ENCODE results near the gene NTRK3. TPM values are rescaled to one million over a fixed set of nuclear protein-coding genes. Genes with fewer than 3 reads are reported as not detected.

Gene NTRK3
- total RNA-seq, 2 donors from 2014 or later: 0.66 to 5.2 TPM

DNA sequence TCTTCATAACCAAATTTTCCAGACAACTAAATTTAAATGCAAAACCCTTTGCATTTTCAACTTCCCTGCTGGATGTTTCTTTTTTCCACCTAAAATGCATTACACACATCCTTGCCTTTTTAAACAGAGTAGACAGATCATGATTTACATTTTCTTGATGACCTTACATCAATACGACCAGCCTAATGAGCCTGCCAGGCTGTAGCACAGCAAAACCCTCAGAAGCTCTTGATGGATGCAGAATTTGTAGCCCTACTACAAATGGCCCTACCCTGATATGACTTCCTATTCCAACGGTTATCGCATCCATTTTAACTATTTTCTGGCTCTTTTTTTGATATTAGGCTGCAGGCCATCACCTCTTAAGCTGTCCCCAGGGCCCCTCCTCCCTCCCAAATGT, 66.3 kb downstream of the NTRK3 start:
- ATAC-seq (no peak), DNase-seq (no peak)
- no peak for TF ChIP-seq POLR2A (IDR thresholded peaks at IDR 0.05)
- TF ChIP-seq, protein P1, sequence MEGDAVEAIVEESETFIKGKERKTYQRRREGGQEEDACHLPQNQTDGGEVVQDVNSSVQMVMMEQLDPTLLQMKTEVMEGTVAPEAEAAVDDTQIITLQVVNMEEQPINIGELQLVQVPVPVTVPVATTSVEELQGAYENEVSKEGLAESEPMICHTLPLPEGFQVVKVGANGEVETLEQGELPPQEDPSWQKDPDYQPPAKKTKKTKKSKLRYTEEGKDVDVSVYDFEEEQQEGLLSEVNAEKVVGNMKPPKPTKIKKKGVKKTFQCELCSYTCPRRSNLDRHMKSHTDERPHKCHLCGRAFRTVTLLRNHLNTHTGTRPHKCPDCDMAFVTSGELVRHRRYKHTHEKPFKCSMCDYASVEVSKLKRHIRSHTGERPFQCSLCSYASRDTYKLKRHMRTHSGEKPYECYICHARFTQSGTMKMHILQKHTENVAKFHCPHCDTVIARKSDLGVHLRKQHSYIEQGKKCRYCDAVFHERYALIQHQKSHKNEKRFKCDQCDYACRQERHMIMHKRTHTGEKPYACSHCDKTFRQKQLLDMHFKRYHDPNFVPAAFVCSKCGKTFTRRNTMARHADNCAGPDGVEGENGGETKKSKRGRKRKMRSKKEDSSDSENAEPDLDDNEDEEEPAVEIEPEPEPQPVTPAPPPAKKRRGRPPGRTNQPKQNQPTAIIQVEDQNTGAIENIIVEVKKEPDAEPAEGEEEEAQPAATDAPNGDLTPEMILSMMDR (IDR thresholded peaks at IDR 0.05): no peak
- WGBS, 2 donors: 44 to 54% methylated on average over 3 of the region's 3 CpGs
- Histone ChIP-seq H3K9me3 (no peaks in the 10 kb centered on the region), H3K27me3 (peaks cover 0 to 8% of the 10 kb centered on the region in 2 donors), H3K27ac (no peak overlapping the region), H3K4me3 (no peak overlapping the region), H3K4me1 (no peaks in the 10 kb centered on the region), H3K36me3 (replicated peaks in 1 of 2; ENCODE audit: insufficient read depth in 1 of 2, low read depth in 2 of 2) (no peaks in the 10 kb centered on the region)
- intact Hi-C loops (cut with DNase I): no loop called here

DNA sequence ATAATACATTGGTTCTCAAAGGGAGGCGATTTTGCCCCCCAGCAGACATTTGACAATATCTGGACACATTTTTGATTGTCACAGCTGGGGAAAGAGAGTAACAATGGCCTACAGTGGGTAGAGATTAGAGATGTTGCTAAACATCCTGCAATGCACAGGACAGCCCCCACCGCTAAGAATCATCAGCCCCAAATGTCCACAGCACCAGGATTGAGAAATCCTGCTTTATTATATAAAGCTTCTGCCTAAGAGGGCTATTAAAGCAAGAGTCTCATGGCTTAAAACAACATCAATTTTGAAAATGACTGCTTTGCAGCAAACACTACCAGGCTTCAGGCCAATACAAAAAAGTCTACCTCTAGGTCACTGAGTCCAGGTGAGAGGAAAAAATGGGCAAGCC, 68.2 kb downstream of the NTRK3 start:
- intact Hi-C loops (cut with DNase I): no loop called here
- WGBS, 2 donors: 64% methylated on average over 2 of the region's 2 CpGs

DNA sequence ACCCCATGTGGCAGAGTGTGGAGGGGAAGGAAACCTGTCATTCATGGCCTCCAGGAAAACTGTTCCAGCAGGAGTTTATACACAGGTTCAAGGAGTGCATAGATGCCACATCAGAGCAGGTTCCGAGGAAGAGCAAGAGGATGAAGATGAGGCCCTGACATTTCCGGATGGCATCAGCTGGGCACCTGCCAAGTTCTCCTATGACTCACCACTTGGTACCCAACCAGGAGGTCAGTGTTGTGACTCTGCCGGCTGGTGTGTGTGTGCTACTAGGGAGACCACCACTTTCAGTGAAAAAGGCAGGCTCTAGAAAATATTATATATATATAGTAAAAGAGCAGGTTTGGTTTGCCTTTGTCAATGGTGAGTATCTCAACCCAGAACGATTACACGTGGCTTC, 69.3 kb downstream of the NTRK3 start:
- H3K4me1 ChIP-seq: no peaks in the 10 kb centered on the region
- WGBS, 2 donors: 47 to 64% methylated on average over 5 of the region's 5 CpGs
- DNase-seq (no peak), ATAC-seq (no peak)
- no peak overlapping the region for H3K27ac ChIP-seq
- no peaks in the 10 kb centered on the region for H3K36me3 ChIP-seq (replicated peaks in 1 of 2; ENCODE audit: insufficient read depth in 1 of 2, low read depth in 2 of 2)
- peaks cover 0 to 4% of the 10 kb centered on the region in 2 donors for H3K27me3 ChIP-seq
- TF ChIP-seq, protein P1 (IDR thresholded peaks at IDR 0.05): no peak
- no peak for TF ChIP-seq POLR2A (IDR thresholded peaks at IDR 0.05)
- H3K4me3 ChIP-seq: no peak overlapping the region
- intact Hi-C loops (cut with DNase I): no loop called here
- H3K9me3 ChIP-seq: no peaks in the 10 kb centered on the region

More for the DNA sequence above, 68.2 kb downstream of the NTRK3 start:
- Histone ChIP-seq H3K36me3 (replicated peaks in 1 of 2; ENCODE audit: insufficient read depth in 1 of 2, low read depth in 2 of 2) (no peaks in the 10 kb centered on the region), H3K27me3 (peaks cover 0 to 4% of the 10 kb centered on the region in 2 donors), H3K4me3 (no peak overlapping the region), H3K4me1 (no peaks in the 10 kb centered on the region), H3K27ac (no peak overlapping the region), H3K9me3 (no peaks in the 10 kb centered on the region)
- ATAC-seq (no peak), DNase-seq (no peak)
- TF ChIP-seq POLR2A (IDR thresholded peaks at IDR 0.05): no peak
- TF ChIP-seq, protein P1 (IDR thresholded peaks at IDR 0.05): no peak

- DNase-seq: no peak
- Histone ChIP-seq H3K4me1 (no peaks in the 10 kb centered on the region), H3K27ac (no peak overlapping the region), H3K36me3 (replicated peaks in 1 of 2; ENCODE audit: insufficient read depth in 1 of 2, low read depth in 2 of 2) (no peaks in the 10 kb centered on the region), H3K27me3 (peaks cover 0 to 4% of the 10 kb centered on the region in 2 donors), H3K4me3 (no peak overlapping the region), H3K9me3 (no peaks in the 10 kb centered on the region)
- TF ChIP-seq, protein P1 (IDR thresholded peaks at IDR 0.05): no peak
- TF ChIP-seq POLR2A (IDR thresholded peaks at IDR 0.05): no peak
- intact Hi-C loops (cut with DNase I): no loop called here
- ATAC-seq: no peak
- 34 to 41% methylated on average over 3 of the region's 3 CpGs for WGBS, 2 donors
Observed at GRCh38 chr15:88185584-88185983, 71.0 kb downstream of the NTRK3 start.

DNA sequence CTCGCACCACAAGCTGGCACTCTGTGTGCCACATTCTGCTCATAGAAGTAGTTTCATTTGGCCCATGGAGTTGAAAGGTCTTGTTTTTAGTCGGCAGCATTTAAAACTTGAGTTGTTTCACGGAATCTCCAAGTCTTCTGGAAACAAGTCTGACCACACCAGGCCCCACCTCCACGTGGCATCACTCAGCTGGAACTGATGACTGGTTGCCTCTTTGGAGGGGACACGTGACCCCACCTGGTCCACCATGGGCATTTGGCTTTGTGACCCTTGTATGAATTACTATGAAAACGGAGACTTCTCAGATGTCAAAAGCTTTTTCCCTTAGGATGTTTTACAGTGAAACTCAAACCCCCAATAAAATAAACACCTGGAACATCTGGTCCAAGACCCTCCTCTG, 74.9 kb downstream of the NTRK3 start:
- Histone ChIP-seq H3K4me3 (no peak overlapping the region), H3K9me3 (no peaks in the 10 kb centered on the region), H3K36me3 (replicated peaks in 1 of 2; ENCODE audit: insufficient read depth in 1 of 2, low read depth in 2 of 2) (no peaks in the 10 kb centered on the region), H3K27ac (no peak overlapping the region), H3K27me3 (no peaks in the 10 kb centered on the region), H3K4me1 (no peaks in the 10 kb centered on the region)
- DNase-seq: no peak
- intact Hi-C loops (cut with DNase I): no loop called here
- ATAC-seq: no peak
- 53% methylated on average over 6 of the region's 6 CpGs for whole genome bisulfite sequencing, 2 donors
- TF ChIP-seq POLR2A (IDR thresholded peaks at IDR 0.05): no peak
- TF ChIP-seq, protein P1 (IDR thresholded peaks at IDR 0.05): no peak
